AG04450 (cell line): ENCODE measurements around the gene CD4. TPM values are rescaled to one million over a fixed set of nuclear protein-coding genes. Genes with fewer than 3 reads are reported as not detected.

ENCODE experiments used
- CTCF ChIA-PET: fragments of 300-600, 350-600 bp; formaldehyde crosslinking; extraction: SDS; loops from one replicate; lab custom pipeline; 2022; ENCODE audit warnings: antibody characterized with exemption, inconsistent platforms; lab: Charles Lee
- POLR2A ChIA-PET: fragments of 350-600 bp; formaldehyde crosslinking; extraction: SDS; loops from one replicate; lab custom pipeline; 2021; ENCODE audit warnings: antibody characterized with exemption, inconsistent platforms; lab: Yijun Ruan, JAX
- DNase-seq: peaks from one replicate; pipeline ENCODE4 v3.0.0-alpha.2; 2011; ENCODE audit warnings: low read depth, low spot score
- H3K27ac ChIP-seq: one replicate; pipeline ENCODE4 v1.5.1; 2012; ENCODE audit warnings: low read depth, low read length, control low read depth
- H3K27me3 ChIP-seq: one replicate; pipeline ENCODE4 v1.6.0; 2012; ENCODE audit warnings: low read length; ENCODE audit not compliant: control insufficient read depth, insufficient read depth
- H3K4me3 ChIP-seq: 2 replicates; pipeline ENCODE4 v1.5.1; 2011; ENCODE audit warnings: mild to moderate bottlenecking, low read depth, low read length, control low read depth
- H3K9me3 ChIP-seq: 2 replicates; pipeline ENCODE4 v1.5.1; 2012; ENCODE audit warnings: low read length; ENCODE audit not compliant: control insufficient read depth, insufficient read depth
- polyA plus RNA-seq: library from polyadenylated mRNA; depleted of rRNA; stranded (reverse); fragments of >200 nt; gene quantifications from 2 replicates; pipeline ENCODE4 v1.2.3, GENCODE V29; 2011
- TF ChIP-seq, protein P1 (sequence below): IDR thresholded peaks from 2 replicates; pipeline ENCODE4 v1.5.1; 2011; ENCODE audit warnings: low read depth, low read length, control low read depth, inconsistent platforms

Gene CD4
- polyA plus RNA-seq, 1 experiment = 24.9 TPM

DNA sequence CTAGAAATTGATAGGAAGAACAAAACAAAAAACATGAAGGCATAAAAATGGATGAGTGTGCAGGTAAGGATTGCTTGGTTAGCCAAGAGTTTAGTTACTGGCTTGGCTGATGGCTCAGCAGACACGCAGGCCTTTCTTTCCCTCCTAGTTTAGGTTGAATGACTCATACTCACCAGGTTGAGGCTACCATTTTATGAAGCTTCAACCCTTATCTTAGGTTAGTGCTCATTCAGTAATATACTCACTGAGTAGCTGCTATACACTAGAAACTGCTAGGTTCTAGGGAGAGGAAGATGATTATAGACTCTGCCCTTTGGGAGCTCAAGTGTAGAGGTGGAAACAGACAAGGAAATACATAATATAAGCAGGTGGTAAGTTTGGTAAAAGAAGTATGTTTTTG, 44.9 kb downstream of the CD4 start:
- no peaks in the 10 kb centered on the region for H3K27me3 ChIP-seq
- ChIA-PET CTCF (interaction anchor here (0.7 to 3.0 kb wide), 12 partner anchors 8 to 264 kb away, joined by 3 to 27 read pairs (median 4); partner anchors contain the start of genes CDCA3, MLF2, PTMS and SPSB2), POLR2A (interaction anchor here (0.7 kb wide), 1 partner anchor 146 kb away, joined by 4 read pairs; no protein-coding TSS in a partner anchor)
- TF ChIP-seq, protein P1, sequence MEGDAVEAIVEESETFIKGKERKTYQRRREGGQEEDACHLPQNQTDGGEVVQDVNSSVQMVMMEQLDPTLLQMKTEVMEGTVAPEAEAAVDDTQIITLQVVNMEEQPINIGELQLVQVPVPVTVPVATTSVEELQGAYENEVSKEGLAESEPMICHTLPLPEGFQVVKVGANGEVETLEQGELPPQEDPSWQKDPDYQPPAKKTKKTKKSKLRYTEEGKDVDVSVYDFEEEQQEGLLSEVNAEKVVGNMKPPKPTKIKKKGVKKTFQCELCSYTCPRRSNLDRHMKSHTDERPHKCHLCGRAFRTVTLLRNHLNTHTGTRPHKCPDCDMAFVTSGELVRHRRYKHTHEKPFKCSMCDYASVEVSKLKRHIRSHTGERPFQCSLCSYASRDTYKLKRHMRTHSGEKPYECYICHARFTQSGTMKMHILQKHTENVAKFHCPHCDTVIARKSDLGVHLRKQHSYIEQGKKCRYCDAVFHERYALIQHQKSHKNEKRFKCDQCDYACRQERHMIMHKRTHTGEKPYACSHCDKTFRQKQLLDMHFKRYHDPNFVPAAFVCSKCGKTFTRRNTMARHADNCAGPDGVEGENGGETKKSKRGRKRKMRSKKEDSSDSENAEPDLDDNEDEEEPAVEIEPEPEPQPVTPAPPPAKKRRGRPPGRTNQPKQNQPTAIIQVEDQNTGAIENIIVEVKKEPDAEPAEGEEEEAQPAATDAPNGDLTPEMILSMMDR = no peak
- H3K27ac ChIP-seq = no peak overlapping the region
- H3K4me3 ChIP-seq = no peak overlapping the region
- H3K9me3 ChIP-seq = no peaks in the 10 kb centered on the region; the same call in 1 of the 2 replicates
- DNase-seq = no peak

DNA sequence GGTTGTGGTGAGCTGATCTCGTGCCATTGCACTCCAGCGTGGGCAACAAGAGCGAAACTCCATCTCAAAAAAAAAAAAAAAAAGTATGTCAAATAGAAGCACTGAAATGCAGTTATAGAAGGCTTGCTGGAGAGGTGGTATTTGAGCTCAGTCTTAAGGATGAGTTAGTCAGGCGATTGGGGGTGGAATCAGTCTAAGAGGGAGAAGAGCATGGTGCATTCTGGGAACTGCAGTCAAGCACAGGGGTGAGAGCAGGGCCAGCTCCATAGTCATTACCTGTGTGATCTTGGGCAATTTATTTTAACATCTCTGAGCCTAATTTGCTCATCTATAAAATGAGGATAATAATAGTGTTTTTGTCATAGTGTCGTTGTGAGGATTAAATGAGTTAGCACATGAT, 45.5 kb downstream of the CD4 start:
- no peaks in the 10 kb centered on the region for H3K27me3 ChIP-seq
- no peak overlapping the region for H3K27ac ChIP-seq
- TF ChIP-seq, protein P1 = no peak
- POLR2A ChIA-PET = interaction anchor here (0.7 kb wide), 1 partner anchor 9 kb away, joined by 4 read pairs; no protein-coding TSS in a partner anchor
- no peaks in the 10 kb centered on the region; the same call in 1 of the 2 replicates for H3K9me3 ChIP-seq
- DNase-seq = no peak
- CTCF ChIA-PET = interaction anchor here (0.8 to 3.0 kb wide), 12 partner anchors 7 to 265 kb away, joined by 3 to 27 read pairs (median 4); partner anchors contain the start of genes CDCA3, MLF2, PTMS and USP5
- H3K4me3 ChIP-seq = no peak overlapping the region

DNA sequence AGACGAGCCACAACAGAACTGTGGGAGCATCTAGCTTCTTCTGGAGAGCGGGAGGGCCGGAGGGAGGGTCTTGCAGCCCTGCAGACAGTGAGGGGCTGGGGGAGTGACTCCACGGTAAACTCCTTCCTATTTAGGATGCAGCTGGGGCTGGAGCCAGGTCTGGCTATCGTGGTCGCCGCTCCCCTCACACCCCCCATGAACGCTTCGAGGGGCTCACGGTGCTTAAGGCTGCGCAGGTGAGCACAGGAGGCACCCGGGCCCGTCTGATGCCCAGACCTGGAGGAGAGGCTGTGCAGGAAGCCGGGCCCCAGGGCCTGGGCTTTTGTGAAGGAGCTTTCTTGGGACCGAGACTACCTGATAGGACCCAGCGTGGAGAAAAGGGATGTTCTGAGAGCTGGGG, 47.5 kb downstream of the CD4 start:
- no peak overlapping the region for H3K4me3 ChIP-seq
- H3K9me3 ChIP-seq = no peaks in the 10 kb centered on the region; the same call in 1 of the 2 replicates
- H3K27me3 ChIP-seq = no peaks in the 10 kb centered on the region
- POLR2A ChIA-PET = no interaction called here
- TF ChIP-seq, protein P1 = no peak
- no peak overlapping the region for H3K27ac ChIP-seq
- no peak for DNase-seq
- CTCF ChIA-PET = interaction anchor here (1.4 to 2.9 kb wide), 2 partner anchors 12 to 84 kb away, joined by 6 to 25 read pairs; partner anchors contain the start of gene MLF2

DNA sequence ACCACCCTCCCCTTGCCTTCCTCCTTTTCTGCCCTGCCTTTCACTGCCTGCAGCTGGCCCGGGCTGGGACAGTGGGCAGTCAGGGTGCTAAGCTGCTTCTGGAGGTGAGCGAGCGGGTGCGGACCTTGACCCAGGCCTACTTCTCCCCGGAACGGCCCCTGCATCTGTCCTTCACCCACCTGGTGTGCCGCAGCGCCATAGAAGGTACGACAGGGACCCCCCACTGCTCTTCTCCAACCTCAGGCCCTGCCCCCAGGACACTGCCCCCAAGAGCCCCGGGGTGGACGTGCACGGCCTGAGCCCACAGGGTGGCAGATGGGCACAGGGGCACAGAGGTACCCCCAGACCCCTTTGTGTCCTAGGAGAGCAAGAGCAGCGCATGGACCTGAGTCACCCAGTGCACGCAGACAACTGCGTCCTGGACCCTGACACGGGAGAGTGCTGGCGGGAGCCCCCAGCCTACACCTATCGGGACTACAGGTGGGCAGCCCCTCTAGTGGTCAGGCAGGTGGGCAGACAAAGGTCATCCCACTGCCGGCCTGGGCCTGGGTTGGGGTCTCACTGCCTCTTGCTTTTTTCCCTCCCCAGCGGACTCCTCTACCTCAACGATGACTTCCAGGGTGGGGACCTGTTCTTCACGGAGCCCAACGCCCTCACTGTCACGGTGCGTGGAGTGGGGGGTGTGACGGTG, 48.2 kb downstream of the CD4 start:
- CTCF ChIA-PET = interaction anchor here (1.4 kb wide), 1 partner anchor 11 kb away, joined by 6 read pairs; no protein-coding TSS in a partner anchor
- POLR2A ChIA-PET = no interaction called here
- no peak overlapping the region for H3K4me3 ChIP-seq
- DNase-seq = no peak
- no peaks in the 10 kb centered on the region for H3K27me3 ChIP-seq
- TF ChIP-seq, protein P1 = no peak
- H3K9me3 ChIP-seq = no peaks in the 10 kb centered on the region; the same call in 1 of the 2 replicates
- no peak overlapping the region for H3K27ac ChIP-seq

DNA sequence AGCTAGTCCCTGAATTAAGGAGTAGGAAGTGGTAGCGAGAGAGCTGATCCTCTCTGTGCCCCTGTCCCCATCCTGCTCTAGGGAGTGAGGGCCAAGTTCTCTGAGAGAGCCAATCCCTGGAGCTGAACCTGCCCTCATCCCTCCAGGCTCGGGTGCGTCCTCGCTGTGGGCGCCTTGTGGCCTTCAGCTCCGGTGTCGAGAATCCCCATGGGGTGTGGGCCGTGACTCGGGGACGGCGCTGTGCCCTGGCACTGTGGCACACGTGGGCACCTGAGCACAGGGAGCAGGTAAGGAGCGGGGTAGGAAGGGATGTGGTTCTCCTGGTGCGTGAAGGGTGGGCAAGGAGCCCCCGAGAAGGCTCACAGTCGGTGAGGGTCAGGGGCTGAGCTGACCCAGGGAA, 49.5 kb downstream of the CD4 start:
- Histone ChIP-seq H3K27me3 (no peaks in the 10 kb centered on the region), H3K27ac (no peak overlapping the region), H3K9me3 (no peaks in the 10 kb centered on the region; the same call in 1 of the 2 replicates), H3K4me3 (no peak overlapping the region)
- no peak for DNase-seq
- ChIA-PET POLR2A (interaction anchor here (0.9 to 2.5 kb wide), 2 partner anchors 11 to 12 kb away, joined by 3 to 6 read pairs; partner anchors contain the start of genes CDCA3 and USP5), CTCF (interaction anchor here (1.0 to 1.6 kb wide), 2 partner anchors 85 to 226 kb away, joined by 3 to 5 read pairs; no protein-coding TSS in a partner anchor)
- TF ChIP-seq, protein P1 = no peak
